ELR (cell line): ENCODE data around the gene CR2.
"Not testable (repeated sequence)": the region's sequence is repeated elsewhere in the genome, so short reads cannot be mapped to it uniquely, and the experiment has no call there.

ENCODE experiments used
- DNase-seq: peaks from one replicate; pipeline ENCODE4 v3.0.0-alpha.2; 2015; ENCODE audit warnings: low read depth

Gene CR2

GRCh38 chr1:207444514-207445217 is 9.5 kb upstream of the CR2 start:
- DNase-seq = no peak

GRCh38 chr1:207453710-207454045 is 450 bp upstream of the CR2 start:
- DNase-seq = no peak

- no peak for DNase-seq
These were observed 1.1 kb downstream of the CR2 start for GRCh38 chr1:207455183-207455754.

GRCh38 chr1:207458414-207458813 is 4.3 kb downstream of the CR2 start:
- no peak for DNase-seq

GRCh38 chr1:207459008-207459407 is 4.9 kb downstream of the CR2 start:
- no peak for DNase-seq

- DNase-seq = no peak
These were observed 7.5 kb downstream of the CR2 start for GRCh38 chr1:207461649-207462048.

- DNase-seq = no peak
These were observed 8.4 kb downstream of the CR2 start for GRCh38 chr1:207462535-207462934.

GRCh38 chr1:207463021-207463420 is 8.9 kb downstream of the CR2 start:
- peak; percentile 35 for DNase-seq

GRCh38 chr1:207463571-207463970 is 9.4 kb downstream of the CR2 start:
- DNase-seq = no peak

- no peak for DNase-seq
These were observed 16.8 kb downstream of the CR2 start for GRCh38 chr1:207470927-207471326.

GRCh38 chr1:207474210-207474609 is 20.1 kb downstream of the CR2 start:
- DNase-seq = no peak

GRCh38 chr1:207486198-207486597 is 32.1 kb downstream of the CR2 start:
- no peak for DNase-seq

GRCh38 chr1:207487636-207488035 is 33.5 kb downstream of the CR2 start:
- DNase-seq = no peak

GRCh38 chr1:207493212-207493611 is 39.1 kb downstream of the CR2 start:
- DNase-seq = no peak

GRCh38 chr1:207494171-207494570 is 40.0 kb downstream of the CR2 start:
- DNase-seq = no peak

- DNase-seq = not testable (repeated sequence)
These were observed 41.2 kb downstream of the CR2 start for GRCh38 chr1:207495281-207495680.

GRCh38 chr1:207495801-207496792 is 42.0 kb downstream of the CR2 start, which contains the start of gene CR1:
Gene CR1, plus strand, starts transcription at chr1:207496157. Its CDS starts 111 bp downstream, at chr1:207496268.
- DNase-seq = no peak

GRCh38 chr1:207497941-207498340 is 43.8 kb downstream of the CR2 start:
- DNase-seq = no peak

- DNase-seq = peak; percentile 74
These were observed 45.4 kb downstream of the CR2 start for GRCh38 chr1:207499573-207499972.

GRCh38 chr1:207500306-207500705 is 46.2 kb downstream of the CR2 start:
- no peak for DNase-seq

- DNase-seq = no peak
These were observed 46.9 kb downstream of the CR2 start for GRCh38 chr1:207501071-207501470.

GRCh38 chr1:207502726-207503125 is 48.6 kb downstream of the CR2 start:
- peak; percentile 15 for DNase-seq

GRCh38 chr1:207503950-207504349 is 49.8 kb downstream of the CR2 start:
- no peak for DNase-seq
